ENCODE results near the gene PCYT1B.

DNA sequence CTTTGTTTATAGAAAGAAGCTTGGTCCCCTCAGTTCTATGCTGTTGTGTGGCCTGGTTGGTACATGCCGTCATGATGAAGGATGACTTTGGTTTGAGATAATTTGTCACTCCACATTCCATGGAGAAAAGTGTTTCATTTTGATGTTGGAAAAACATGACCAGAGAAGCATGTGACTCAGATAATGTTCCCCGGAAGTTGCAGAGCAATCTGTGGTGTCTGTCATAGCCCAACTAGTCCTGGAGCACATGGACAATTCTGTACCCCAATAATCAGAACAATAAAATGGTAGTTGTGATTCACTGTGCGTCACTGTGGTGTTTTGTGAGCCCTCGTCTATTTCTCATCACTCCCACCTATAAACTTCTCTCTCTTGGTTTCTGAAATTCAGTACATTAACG, 97.0 kb downstream of the PCYT1B start:
- TF ChIP-seq CTCF (IDR thresholded peaks at IDR 0.05) (no peak), POLR2A (IDR thresholded peaks at IDR 0.05) (no peak)

Measured in lower leg skin (tissue), 3 donors.